ENCODE results near the gene CCL18. TPM values are rescaled to one million over a fixed set of nuclear protein-coding genes. Genes with fewer than 3 reads are reported as not detected.
"Not testable (repeated sequence)": the region's sequence is repeated elsewhere in the genome, so short reads cannot be mapped to it uniquely, and the experiment has no call there.

Gene CCL18
- total and polyA plus RNA-seq, 2 donors (not counting 3 experiments of a cell fraction or from before 2014, with no cell fraction given): not detected

DNA sequence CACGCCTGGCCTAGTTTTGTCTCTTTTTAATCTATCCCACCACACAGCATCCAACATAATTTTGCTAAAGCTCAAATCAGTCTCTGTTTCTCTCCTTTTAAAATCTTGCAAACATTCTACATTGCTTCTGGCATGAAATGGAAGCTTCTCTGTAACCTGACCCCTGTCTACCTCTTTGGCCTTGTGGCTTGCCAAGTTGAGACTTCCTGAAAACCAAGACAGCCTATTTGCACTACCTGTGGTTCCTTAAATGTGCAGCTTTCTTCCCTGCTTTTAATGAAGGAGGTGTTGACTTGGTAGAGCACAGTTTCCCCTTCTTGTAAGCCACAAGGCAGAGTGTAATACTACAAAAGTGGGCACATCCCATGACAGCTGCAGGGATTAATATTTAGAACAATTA, 31.9 kb downstream of the CCL18 start:
- TF ChIP-seq MYC (IDR thresholded peaks at IDR 0.05; ENCODE audit: low read depth, low read length) (no peak), FOS (IDR thresholded peaks at IDR 0.05; ENCODE audit: borderline replicate concordance, insufficient read depth, low read length) (no peak), JUN (IDR thresholded peaks at IDR 0.05; ENCODE audit: borderline replicate concordance, insufficient read depth, insufficient read length, low read depth) (no peak)
- TF ChIP-seq, protein P1, sequence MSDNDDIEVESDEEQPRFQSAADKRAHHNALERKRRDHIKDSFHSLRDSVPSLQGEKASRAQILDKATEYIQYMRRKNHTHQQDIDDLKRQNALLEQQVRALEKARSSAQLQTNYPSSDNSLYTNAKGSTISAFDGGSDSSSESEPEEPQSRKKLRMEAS (IDR thresholded peaks at IDR 0.05; ENCODE audit: insufficient read depth, insufficient read length): no peak
- TF ChIP-seq, protein P2, sequence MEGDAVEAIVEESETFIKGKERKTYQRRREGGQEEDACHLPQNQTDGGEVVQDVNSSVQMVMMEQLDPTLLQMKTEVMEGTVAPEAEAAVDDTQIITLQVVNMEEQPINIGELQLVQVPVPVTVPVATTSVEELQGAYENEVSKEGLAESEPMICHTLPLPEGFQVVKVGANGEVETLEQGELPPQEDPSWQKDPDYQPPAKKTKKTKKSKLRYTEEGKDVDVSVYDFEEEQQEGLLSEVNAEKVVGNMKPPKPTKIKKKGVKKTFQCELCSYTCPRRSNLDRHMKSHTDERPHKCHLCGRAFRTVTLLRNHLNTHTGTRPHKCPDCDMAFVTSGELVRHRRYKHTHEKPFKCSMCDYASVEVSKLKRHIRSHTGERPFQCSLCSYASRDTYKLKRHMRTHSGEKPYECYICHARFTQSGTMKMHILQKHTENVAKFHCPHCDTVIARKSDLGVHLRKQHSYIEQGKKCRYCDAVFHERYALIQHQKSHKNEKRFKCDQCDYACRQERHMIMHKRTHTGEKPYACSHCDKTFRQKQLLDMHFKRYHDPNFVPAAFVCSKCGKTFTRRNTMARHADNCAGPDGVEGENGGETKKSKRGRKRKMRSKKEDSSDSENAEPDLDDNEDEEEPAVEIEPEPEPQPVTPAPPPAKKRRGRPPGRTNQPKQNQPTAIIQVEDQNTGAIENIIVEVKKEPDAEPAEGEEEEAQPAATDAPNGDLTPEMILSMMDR (IDR thresholded peaks at IDR 0.05; ENCODE audit: extremely low read depth in 1 of 2, insufficient read depth in 1 of 2, low read depth in 1 of 2, low read length in 2 of 2): no peak
- H3K27me3 ChIP-seq (ENCODE audit: control insufficient read depth in 2 of 2, insufficient read depth in 2 of 2, low read length in 2 of 2): peaks cover 0 to 2% of the 10 kb centered on the region in 2 experiments
- no peak overlapping the region for H3K9ac ChIP-seq (replicated peaks; ENCODE audit: extremely low read depth, insufficient read depth, low read length)
- FAIRE-seq (no peak), DNase-seq (ENCODE audit: low read depth, low spot score) (no peak)
- H3K9me1 ChIP-seq (replicated peaks; ENCODE audit: control insufficient read depth, extremely low read depth, insufficient read depth, low read length): no peaks in the 10 kb centered on the region
- H3K4me2 ChIP-seq (ENCODE audit: insufficient read depth, low read length): no peak overlapping the region
- no TSS peak for BruUV-seq (replicated peaks)
- H3K79me2 ChIP-seq (ENCODE audit: control insufficient read depth, insufficient read depth, low read length): no peaks in the 10 kb centered on the region
- H2AFZ ChIP-seq (ENCODE audit: low read depth, low read length): no peak overlapping the region
- no peaks in the 10 kb centered on the region for H3K4me1 ChIP-seq (ENCODE audit: control insufficient read depth, extremely low read depth, insufficient read depth, low read length)
- H3K9me3 ChIP-seq (replicated peaks; ENCODE audit: control insufficient read depth, insufficient read depth, low read length): no peaks in the 10 kb centered on the region
- H3K27ac ChIP-seq (ENCODE audit: insufficient read depth, low read depth, low read length): no peak overlapping the region
- H3K4me3 ChIP-seq (replicated peaks in 1 of 3; ENCODE audit: insufficient read depth in 1 of 3, low read depth in 1 of 3, low read length in 3 of 3): no peak overlapping the region
- no peaks in the 10 kb centered on the region for H4K20me1 ChIP-seq (replicated peaks; ENCODE audit: control insufficient read depth, extremely low read depth, insufficient read depth, low read length)
- no peaks in the 10 kb centered on the region for H3K36me3 ChIP-seq (ENCODE audit: control insufficient read depth in 2 of 2, extremely low read depth in 1 of 2, insufficient read depth in 2 of 2, low read length in 2 of 2)
- POLR2A ChIA-PET: no interaction called here
- intact Hi-C loops (cut with micrococcal nuclease) (no loop called here), dilution Hi-C loops (cut with MboI; ENCODE audit: extremely low pct_ligation_motif_present, low sequenced_read_pairs) (no loop called here)
- CTCF ChIA-PET: interaction anchor here (0.6 kb wide), 1 partner anchor 121 kb away, joined by 5 read pairs; no protein-coding TSS in a partner anchor

DNA sequence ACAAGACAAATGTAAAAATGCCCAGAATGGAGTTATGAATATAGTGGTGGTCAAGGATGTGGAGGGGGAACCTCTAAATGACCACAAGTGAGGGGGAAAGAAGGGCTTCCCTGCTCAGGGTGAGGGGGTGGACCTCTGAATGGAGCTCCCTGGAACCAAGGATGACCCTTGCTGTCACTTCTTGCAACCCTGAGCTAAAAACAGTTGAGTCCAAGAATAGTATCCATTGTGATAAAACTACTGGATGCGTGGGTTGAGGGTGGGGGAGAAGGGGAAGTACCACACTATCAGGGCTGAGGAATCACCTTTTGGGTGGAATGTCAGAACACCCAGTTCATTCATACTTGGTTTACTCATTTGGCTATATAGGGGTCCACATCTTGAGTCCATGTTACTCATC, 34.9 kb downstream of the CCL18 start:
- H3K4me3 ChIP-seq (replicated peaks in 1 of 3; ENCODE audit: insufficient read depth in 1 of 3, low read depth in 1 of 3, low read length in 3 of 3); H3K36me3 ChIP-seq (ENCODE audit: control insufficient read depth in 2 of 2, extremely low read depth in 1 of 2, insufficient read depth in 2 of 2, low read length in 2 of 2); H3K9ac ChIP-seq (replicated peaks; ENCODE audit: extremely low read depth, insufficient read depth, low read length); H3K27ac ChIP-seq (ENCODE audit: insufficient read depth, low read depth, low read length); DNase-seq (ENCODE audit: low read depth, low spot score); H3K9me1 ChIP-seq (replicated peaks; ENCODE audit: control insufficient read depth, extremely low read depth, insufficient read depth, low read length); H3K27me3 ChIP-seq (ENCODE audit: control insufficient read depth in 2 of 2, insufficient read depth in 2 of 2, low read length in 2 of 2); BruUV-seq (replicated peaks); H3K9me3 ChIP-seq (replicated peaks; ENCODE audit: control insufficient read depth, insufficient read depth, low read length); POLR2A ChIA-PET; FAIRE-seq; intact Hi-C loops (cut with micrococcal nuclease); H4K20me1 ChIP-seq (replicated peaks; ENCODE audit: control insufficient read depth, extremely low read depth, insufficient read depth, low read length); H3K79me2 ChIP-seq (ENCODE audit: control insufficient read depth, insufficient read depth, low read length); dilution Hi-C loops (cut with MboI; ENCODE audit: extremely low pct_ligation_motif_present, low sequenced_read_pairs); H2AFZ ChIP-seq (ENCODE audit: low read depth, low read length); H3K4me1 ChIP-seq (ENCODE audit: control insufficient read depth, extremely low read depth, insufficient read depth, low read length); H3K4me2 ChIP-seq (ENCODE audit: insufficient read depth, low read length): not testable (repeated sequence)
- CTCF ChIA-PET: interaction anchor here (3.1 kb wide), 1 partner anchor 26 kb away, joined by 9 read pairs; no protein-coding TSS in a partner anchor

DNA sequence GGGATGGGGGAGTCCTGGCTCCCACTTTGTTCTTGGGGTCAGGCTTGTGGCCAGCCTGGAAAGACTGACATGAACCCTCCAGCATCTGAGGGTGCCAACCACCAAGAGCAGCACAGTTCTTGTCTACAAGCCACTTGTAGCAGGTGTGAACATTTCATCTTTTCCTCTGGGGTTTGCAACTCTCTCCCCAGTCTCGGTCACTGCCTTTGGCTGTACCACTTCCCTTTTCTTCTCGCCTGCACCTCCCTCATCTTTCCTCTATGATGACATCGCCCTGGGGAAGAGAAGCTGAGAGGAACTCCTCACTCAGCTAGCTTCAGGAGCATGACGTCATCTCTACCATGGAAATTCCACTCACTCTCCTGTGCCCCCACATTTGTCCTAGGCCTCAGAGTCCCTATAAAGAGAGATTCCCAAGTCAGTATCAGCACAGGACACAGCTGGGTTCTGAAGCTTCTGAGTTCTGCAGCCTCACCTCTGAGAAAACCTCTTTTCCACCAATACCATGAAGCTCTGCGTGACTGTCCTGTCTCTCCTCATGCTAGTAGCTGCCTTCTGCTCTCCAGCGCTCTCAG, 39.4 kb downstream of the CCL18 start, which contains the start of gene CCL4:
Gene CCL4, plus strand, starts transcription at position 427 of the 575 bp plus-strand sequence. Its CDS starts 79 bp downstream, at position 506.
- DNase-seq (ENCODE audit: low read depth, low spot score); POLR2A ChIA-PET; H3K27me3 ChIP-seq (ENCODE audit: control insufficient read depth in 2 of 2, insufficient read depth in 2 of 2, low read length in 2 of 2); H4K20me1 ChIP-seq (replicated peaks; ENCODE audit: control insufficient read depth, extremely low read depth, insufficient read depth, low read length); H2AFZ ChIP-seq (ENCODE audit: low read depth, low read length); BruUV-seq (replicated peaks); H3K36me3 ChIP-seq (ENCODE audit: control insufficient read depth in 2 of 2, extremely low read depth in 1 of 2, insufficient read depth in 2 of 2, low read length in 2 of 2); intact Hi-C loops (cut with micrococcal nuclease); CTCF ChIA-PET; H3K9ac ChIP-seq (replicated peaks; ENCODE audit: extremely low read depth, insufficient read depth, low read length); H3K4me2 ChIP-seq (ENCODE audit: insufficient read depth, low read length); H3K79me2 ChIP-seq (ENCODE audit: control insufficient read depth, insufficient read depth, low read length); dilution Hi-C loops (cut with MboI; ENCODE audit: extremely low pct_ligation_motif_present, low sequenced_read_pairs); H3K9me3 ChIP-seq (replicated peaks; ENCODE audit: control insufficient read depth, insufficient read depth, low read length); FAIRE-seq; H3K4me3 ChIP-seq (replicated peaks in 1 of 3; ENCODE audit: insufficient read depth in 1 of 3, low read depth in 1 of 3, low read length in 3 of 3); H3K4me1 ChIP-seq (ENCODE audit: control insufficient read depth, extremely low read depth, insufficient read depth, low read length); H3K27ac ChIP-seq (ENCODE audit: insufficient read depth, low read depth, low read length); H3K9me1 ChIP-seq (replicated peaks; ENCODE audit: control insufficient read depth, extremely low read depth, insufficient read depth, low read length): not testable (repeated sequence)
